Suppressor macrophage treated with lipopolysaccharide for 4 hours (primary cell): Measurements from ENCODE around the gene C1QTNF1.
"Not testable (repeated sequence)": the region's sequence is repeated elsewhere in the genome, so short reads cannot be mapped to it uniquely, and the experiment has no call there.

Experiments used
- DNase-seq: peaks from one replicate; pipeline ENCODE4 v3.0.0-alpha.2; 2020

The C1QTNF1 gene

DNA sequence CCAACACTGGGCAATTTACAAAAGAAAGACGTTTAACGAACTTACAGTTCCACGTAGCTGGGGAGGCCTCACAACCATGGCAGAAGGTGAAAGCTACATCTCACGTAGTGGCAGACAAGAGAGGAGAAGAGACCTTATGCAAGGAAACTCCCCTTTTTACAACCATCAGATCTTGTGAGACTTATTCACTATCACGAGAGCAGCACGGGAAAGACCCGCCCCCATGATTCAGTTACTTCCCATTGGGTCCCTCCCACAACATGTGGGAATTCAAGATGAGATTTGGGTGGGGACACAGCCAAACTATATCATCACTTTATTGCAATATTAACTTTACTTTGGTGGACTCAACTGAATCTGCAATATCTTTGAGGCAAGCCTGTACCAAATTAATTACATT, 38.7 kb downstream of the C1QTNF1 start:
- DNase-seq: peak; percentile 28

DNA sequence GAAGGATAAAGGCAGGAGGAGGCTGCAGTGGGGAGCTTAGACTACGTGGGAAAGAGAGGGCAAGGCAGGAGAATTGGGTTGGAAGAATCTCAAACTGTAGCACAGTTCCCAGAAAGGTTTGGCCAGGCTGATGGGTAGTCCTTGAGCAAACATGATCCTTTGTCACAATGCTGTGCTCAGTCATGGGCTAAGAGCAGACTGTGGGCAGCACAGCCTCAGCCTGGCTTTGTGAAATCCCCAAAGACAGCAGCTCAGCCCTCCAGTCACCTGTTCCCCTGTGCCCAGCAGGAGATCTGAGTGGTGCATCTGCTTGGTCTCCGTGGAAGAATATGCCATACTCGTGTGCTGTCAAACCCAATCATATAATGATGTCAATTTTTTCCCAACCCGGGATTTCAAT, 40.1 kb downstream of the C1QTNF1 start:
- no peak for DNase-seq

- DNase-seq: peak; percentile 68
Measured at GRCh38 chr17:79065105-79065670, 41.2 kb downstream of the C1QTNF1 start.

DNA sequence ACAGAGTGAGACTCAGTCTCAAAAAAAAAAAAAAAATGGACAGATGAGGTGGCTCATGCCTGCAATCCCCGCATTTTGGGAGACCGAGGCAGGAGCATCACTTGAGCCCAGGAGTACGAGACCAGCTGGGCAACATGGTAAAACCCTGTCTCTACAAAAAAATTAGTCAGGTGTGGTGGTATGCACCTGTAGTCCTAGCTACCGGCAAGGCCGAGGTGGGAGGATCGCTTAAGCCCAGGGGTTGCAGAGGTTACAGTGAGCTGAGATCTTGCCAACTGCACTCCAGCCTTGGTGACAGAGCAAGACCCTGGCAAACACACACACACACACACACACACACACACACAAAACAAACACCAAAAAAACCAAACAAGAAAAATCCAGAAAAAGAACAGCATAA, 43.0 kb downstream of the C1QTNF1 start:
- no peak for DNase-seq

- no peak for DNase-seq
Measured at GRCh38 chr17:79070266-79070880, 46.4 kb downstream of the C1QTNF1 start.

DNA sequence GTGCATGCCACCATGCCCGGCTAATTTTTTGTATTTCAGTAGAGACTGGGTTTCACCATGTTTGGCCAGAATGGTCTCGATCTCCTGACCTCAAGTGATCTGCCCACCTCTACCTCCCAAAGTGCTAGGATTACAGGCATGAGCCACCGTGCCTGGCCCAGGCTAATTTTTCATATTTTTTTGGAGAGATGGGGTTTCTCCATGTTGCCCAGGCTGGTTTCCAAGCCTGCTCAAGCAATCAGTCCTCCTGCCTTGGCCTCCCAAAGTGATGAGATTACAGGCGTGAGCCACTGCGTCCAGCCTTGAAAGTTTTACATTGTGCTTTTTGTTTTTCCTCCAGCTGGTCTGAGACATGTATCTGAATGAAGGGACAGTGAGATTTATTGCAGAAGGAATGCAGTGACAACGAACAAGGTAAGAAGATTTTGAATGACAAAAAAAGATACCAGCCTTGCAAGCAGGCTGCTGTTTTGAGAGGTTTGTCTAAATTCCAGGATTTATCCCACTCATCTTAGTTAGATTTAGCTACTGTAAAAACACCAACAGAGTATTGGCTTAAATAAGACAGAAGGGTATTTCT, 47.3 kb downstream of the C1QTNF1 start:
- DNase-seq: no peak

DNA sequence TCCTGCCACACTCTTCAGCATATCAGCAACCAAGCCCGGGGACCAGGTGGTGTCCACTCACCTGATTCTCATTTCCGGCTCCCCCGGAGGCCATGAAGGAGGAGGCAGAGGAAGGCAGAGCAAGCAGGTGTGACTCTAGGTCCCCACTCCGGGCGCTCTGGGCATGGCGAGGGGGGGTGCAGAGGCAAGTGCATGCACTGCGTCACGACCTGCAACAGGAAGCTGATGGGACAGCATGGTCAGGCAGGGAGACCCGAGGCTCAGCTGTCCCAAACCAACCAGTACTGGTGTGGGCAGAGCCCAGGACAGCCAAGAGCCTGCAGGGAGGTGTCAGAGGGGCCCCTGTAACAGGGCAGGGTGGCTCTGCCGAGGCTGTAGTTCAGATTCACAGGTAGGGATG, 48.6 kb downstream of the C1QTNF1 start:
- DNase-seq: no peak

- no peak for DNase-seq
Measured at GRCh38 chr17:79073016-79073705, 49.2 kb downstream of the C1QTNF1 start.

GRCh38 chr17:79073706-79074088, 49.7 kb downstream of the C1QTNF1 start:
- no peak for DNase-seq

GRCh38 chr17:79074121-79074648, 50.2 kb downstream of the C1QTNF1 start:
- not testable (repeated sequence) for DNase-seq

- DNase-seq: peak; percentile 99
Measured at GRCh38 chr17:79074649-79075445, 50.9 kb downstream of the C1QTNF1 start, which contains the start of gene ENGASE. ENGASE (plus strand) TSS chr17:79074824; CDS start chr17:79074945, 121 bp downstream.

GRCh38 chr17:79075446-79075750, 51.4 kb downstream of the C1QTNF1 start:
- no peak for DNase-seq

- no peak for DNase-seq
Measured at GRCh38 chr17:79075861-79076406, 52.0 kb downstream of the C1QTNF1 start.

DNA sequence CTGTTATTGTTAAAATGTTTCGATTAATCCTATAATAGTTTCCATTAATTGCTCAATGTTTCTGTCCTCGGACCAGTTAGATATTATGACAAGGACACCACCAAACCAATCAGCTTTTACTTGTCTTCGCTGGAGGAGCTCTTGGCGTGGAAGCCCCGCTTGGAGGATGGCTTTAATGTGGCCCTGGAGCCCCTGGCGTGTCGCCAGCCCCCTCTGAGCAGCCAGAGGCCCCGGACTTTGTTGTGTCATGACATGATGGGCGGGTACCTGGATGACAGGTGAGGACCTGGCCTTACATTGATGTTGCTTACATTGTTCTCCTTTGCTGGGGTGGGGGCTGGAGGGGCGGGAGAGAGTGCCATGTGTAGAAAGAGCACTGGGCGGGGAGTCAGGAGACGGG, 53.6 kb downstream of the C1QTNF1 start:
- DNase-seq: no peak

GRCh38 chr17:79078476-79079190, 54.7 kb downstream of the C1QTNF1 start:
- no peak for DNase-seq

GRCh38 chr17:79079421-79080200, 55.6 kb downstream of the C1QTNF1 start:
- DNase-seq: no peak

- DNase-seq: no peak
Measured at GRCh38 chr17:79080349-79080748, 56.4 kb downstream of the C1QTNF1 start.

DNA sequence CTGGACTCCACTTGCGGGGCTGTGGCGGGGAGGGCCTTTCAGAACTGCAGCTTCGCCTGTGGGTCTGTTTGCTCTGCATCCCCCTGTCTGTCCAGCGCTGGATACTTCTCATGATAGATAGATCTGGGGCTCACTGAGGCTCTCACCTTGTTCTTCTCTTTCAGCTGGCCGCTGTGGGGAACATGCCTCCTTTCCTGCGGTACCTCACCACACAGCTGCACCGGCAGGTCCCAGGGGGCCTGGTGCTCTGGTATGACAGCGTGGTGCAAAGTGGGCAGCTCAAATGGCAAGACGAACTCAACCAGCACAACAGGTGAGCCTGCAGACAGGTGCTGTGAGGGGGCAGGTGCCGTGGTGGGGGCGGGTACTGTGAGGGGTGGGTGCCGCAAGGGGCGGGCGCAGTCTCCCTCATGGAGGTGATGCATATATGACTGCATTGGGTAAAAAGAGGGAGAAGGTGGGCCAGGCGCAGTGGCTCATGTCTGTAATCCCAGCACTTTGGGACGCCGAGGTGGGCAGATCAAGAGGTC, 56.9 kb downstream of the C1QTNF1 start:
- no peak for DNase-seq

DNA sequence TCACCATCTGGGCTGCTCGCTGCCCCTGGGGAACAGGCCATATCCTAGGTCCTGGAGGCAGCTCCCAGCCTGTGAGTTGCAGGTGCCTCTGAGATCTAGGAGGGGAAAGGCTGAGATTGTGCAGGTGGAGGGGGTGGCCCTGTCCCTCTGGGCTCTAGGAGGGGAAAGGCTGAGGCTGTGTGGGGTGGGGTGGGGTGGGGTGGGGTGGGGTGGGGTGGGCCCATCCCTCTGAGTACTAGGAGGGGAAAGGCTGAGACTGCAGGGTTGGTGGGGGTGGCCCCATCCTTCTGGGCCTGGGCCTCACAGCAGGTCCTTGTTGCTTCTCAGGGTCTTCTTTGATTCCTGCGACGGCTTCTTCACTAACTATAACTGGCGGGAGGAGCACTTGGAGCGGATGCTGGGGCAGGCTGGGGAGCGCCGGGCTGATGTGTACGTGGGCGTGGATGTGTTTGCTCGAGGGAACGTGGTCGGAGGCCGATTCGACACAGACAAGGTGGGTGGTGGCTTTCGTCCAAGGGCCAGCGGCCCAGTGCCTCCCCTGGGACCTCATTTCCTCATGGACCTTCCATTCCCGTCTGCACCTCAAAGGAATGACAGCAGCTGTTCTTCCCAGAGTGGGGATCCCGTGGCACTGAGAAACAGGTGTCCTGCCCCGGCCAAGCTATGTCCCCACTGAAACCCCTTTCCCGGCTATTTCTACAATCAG, 57.8 kb downstream of the C1QTNF1 start:
- DNase-seq: no peak
